A549 (cell line): Measurements from ENCODE around the gene ALDH3A2. TPM values are rescaled to one million over a fixed set of nuclear protein-coding genes. Genes with fewer than 3 reads are reported as not detected.

Experiments
- ATAC-seq, 2 experiments: fragments of 200-7000 bp in 1 of 2; fragments of >200 bp in 1 of 2; cut with Nextera tagmentation in 1 of 2; cut with Tn5 transposase in 1 of 2; 3 replicates each; pipeline versions ENCODE4 v1.8.0 to v1.9.1; 2018 to 2020; ENCODE audit warnings: mild to moderate bottlenecking in 1 of 2, moderate library complexity in 1 of 2
- CTCF ChIA-PET: fragments of 300-600 bp; sonication (Branson Sonifier 250); formaldehyde crosslinking; extraction: SDS; loops from one replicate; lab custom pipeline; 2021; ENCODE audit warnings: antibody characterized with exemption, inconsistent platforms; lab: Yijun Ruan, JAX
- POLR2A ChIA-PET: fragments of 350-600 bp; formaldehyde crosslinking; extraction: SDS; loops from one replicate; lab custom pipeline; 2021; ENCODE audit warnings: antibody characterized with exemption, inconsistent platforms; lab: Yijun Ruan, JAX
- DNase-seq, 2 experiments: peaks; one replicate each; pipeline versions ENCODE4 v3.0.0 to v3.0.0-alpha.2; 2011 to 2016; ENCODE audit warnings: low read depth in 1 of 2, low spot score in 1 of 2
- FAIRE-seq: peaks from 2 replicates; lab custom pipeline; 2011; peaks lifted over from hg19 to GRCh38; lab: Jason Lieb, UNC
- H3K27ac ChIP-seq, 2 experiments: fragments of >200 bp; sonication (Bioruptor Twin); formaldehyde crosslinking; 3 replicates each; pipeline ENCODE4 v1.5.1; 2016 to 2017
- H3K4me1 ChIP-seq: fragments of >200 bp; sonication (Bioruptor Twin); formaldehyde crosslinking; 3 replicates; pipeline ENCODE4 v1.6.1; 2016
- H3K4me2 ChIP-seq: fragments of >200 bp; sonication (Bioruptor Twin); formaldehyde crosslinking; 3 replicates; pipeline ENCODE4 v1.6.1; 2016
- H3K4me3 ChIP-seq: fragments of >200 bp; sonication (Bioruptor Twin); formaldehyde crosslinking; 3 replicates; pipeline ENCODE4 v1.5.1; 2016
- H3K9me3 ChIP-seq: fragments of >200 bp; sonication (Bioruptor Twin); formaldehyde crosslinking; 3 replicates; pipeline ENCODE4 v1.6.1; 2016
- ATOH8 ChIP-seq: fragments of 250-450 bp; sonication (Bioruptor Pico); IDR thresholded peaks from 2 replicates; pipeline ENCODE4 v1.5.0; 2020; ENCODE audit warnings: low read depth, mild to moderate bottlenecking, moderate library complexity
- BHLHE40 ChIP-seq: IDR thresholded peaks from 2 replicates; pipeline ENCODE4 v1.6.1; 2012; ENCODE audit warnings: low read depth, low read length, inconsistent platforms
- CBX2 ChIP-seq: fragments of 200-600 bp; sonication (generic); IDR thresholded peaks from 2 replicates; pipeline ENCODE4 v1.6.1; 2016; ENCODE audit warnings: low read depth, mild to moderate bottlenecking, borderline replicate concordance
- CBX8 ChIP-seq: fragments of 200-600 bp; sonication (generic); IDR thresholded peaks from 2 replicates; pipeline ENCODE4 v1.6.1; 2016
- CHD2 ChIP-seq: fragments of 150-350 bp; IDR thresholded peaks from 2 replicates; pipeline ENCODE4 v1.6.1; 2014; ENCODE audit warnings: low read length; ENCODE audit not compliant: partially characterized antibody
- EHMT2 ChIP-seq: fragments of 200-600 bp; sonication (generic); IDR thresholded peaks from 2 replicates; pipeline ENCODE4 v1.6.1; 2016; ENCODE audit warnings: antibody characterized with exemption, low read depth, mild to moderate bottlenecking, moderate library complexity
- EP300 ChIP-seq, 2 experiments: fragments of >200 bp; sonication (Bioruptor Twin); formaldehyde crosslinking; IDR thresholded peaks; 2 replicates in 1 of 2; 3 replicates in 1 of 2; pipeline ENCODE4 v1.6.1; 2016 to 2017
- ESRRA ChIP-seq: fragments of 150-350 bp; IDR thresholded peaks from 2 replicates; pipeline ENCODE4 v1.6.1; 2014; ENCODE audit warnings: mild to moderate bottlenecking, low read length, borderline replicate concordance
- FOSB ChIP-seq: fragments of 250-450 bp; sonication (Bioruptor Pico); IDR thresholded peaks from 2 replicates; pipeline ENCODE4 v1.5.0; 2020; ENCODE audit warnings: mild to moderate bottlenecking, moderate library complexity
- GATA3 ChIP-seq: IDR thresholded peaks from 2 replicates; pipeline ENCODE4 v1.6.1; 2012; ENCODE audit warnings: borderline replicate concordance
- HOXA7 ChIP-seq: fragments of 250-450 bp; sonication (Bioruptor Pico); IDR thresholded peaks from 2 replicates; pipeline ENCODE4 v1.5.0; 2020; ENCODE audit warnings: mild to moderate bottlenecking, moderate library complexity
- HOXB13 ChIP-seq: fragments of 250-450 bp; sonication (Bioruptor Pico); IDR thresholded peaks from 2 replicates; pipeline ENCODE4 v1.5.0; 2020; ENCODE audit warnings: low read depth, mild to moderate bottlenecking, moderate library complexity
- HOXB5 ChIP-seq: fragments of 250-450 bp; sonication (Bioruptor Pico); IDR thresholded peaks from 2 replicates; pipeline ENCODE4 v1.5.0; 2020; ENCODE audit warnings: mild to moderate bottlenecking, moderate library complexity
- JUN ChIP-seq, 2 experiments: fragments of >200 bp; sonication (Bioruptor Twin); formaldehyde crosslinking; IDR thresholded peaks; 2 replicates in 1 of 2; 3 replicates in 1 of 2; pipeline ENCODE4 v1.6.1; 2016 to 2017
- MAX ChIP-seq: IDR thresholded peaks from 2 replicates; pipeline ENCODE4 v1.6.1; 2012
- NFE2L2 ChIP-seq: fragments of 150-350 bp; conservative IDR thresholded peaks from 2 replicates; pipeline ENCODE4 v1.6.1; 2014; ENCODE audit warnings: low read length
- NPAS2 ChIP-seq: fragments of 250-450 bp; sonication (Bioruptor Pico); IDR thresholded peaks from 2 replicates; pipeline ENCODE4 v1.8.0; 2022; ENCODE audit warnings: mild to moderate bottlenecking, moderate library complexity, borderline replicate concordance
- PBX3 ChIP-seq: IDR thresholded peaks from 2 replicates; pipeline ENCODE4 v1.6.1; 2012
- POLR2A ChIP-seq: IDR thresholded peaks from 2 replicates; pipeline ENCODE4 v1.6.1; 2012; ENCODE audit warnings: mild to moderate bottlenecking, low read length
- POLR2AphosphoS2 ChIP-seq: conservative IDR thresholded peaks from 2 replicates; pipeline ENCODE4 v1.6.1; 2012; ENCODE audit warnings: low read length, improper control_type of control experiment, inconsistent platforms
- RNF2 ChIP-seq: fragments of 200-600 bp; sonication (generic); IDR thresholded peaks from 2 replicates; pipeline ENCODE4 v1.6.1; 2016; ENCODE audit warnings: low read depth, mild to moderate bottlenecking, antibody characterized with exemption, moderate library complexity, borderline replicate concordance
- TFCP2L1 ChIP-seq: fragments of 250-450 bp; sonication (Bioruptor Pico); IDR thresholded peaks from 2 replicates; pipeline ENCODE4 v1.5.0; 2021; ENCODE audit warnings: mild to moderate bottlenecking
- TP53 ChIP-seq: fragments of 250-450 bp; sonication (Bioruptor Pico); IDR thresholded peaks from 2 replicates; pipeline ENCODE4 v1.5.0; 2021; ENCODE audit warnings: mild to moderate bottlenecking, moderate library complexity
- WGBS: methylation state at CpG from one replicate; pipeline ENCODE4 v1.1.6; 2017; ENCODE audit errors: missing lambda C conversion rate; 5-methylcytosine and 5-hydroxymethylcytosine counted together
- polyA plus RNA-seq, 4 experiments: library from polyadenylated mRNA; depleted of rRNA in 3 of 4; stranded (reverse); fragments of >200 nt; fragmentation: RNase III in 1 of 4; extraction: RNeasy Plus Mini Kit Qiagen cat#74134 plus additional on column Dnase treatment in 1 of 4; gene quantifications; 2 replicates in 3 of 4; 3 replicates in 1 of 4; pipeline ENCODE4 v1.2.3, GENCODE V29; 2011 to 2017

Gene ALDH3A2
- polyA plus RNA-seq, 2 of the 4 experiments (the other 2 are of a cell fraction), result 140 to 195 TPM

GRCh38 chr17:19673623-19674022 is 25.1 kb downstream of the ALDH3A2 start:
- Histone ChIP-seq H3K9me3 (peaks cover 13% of the 10 kb centered on the region; the same call in 2 of the 3 replicates), H3K27ac (no peak overlapping the region), H3K4me1 (peaks cover 20% of the 10 kb centered on the region), H3K4me2 (no peak overlapping the region), H3K4me3 (no peak overlapping the region)
- no peak for DNase-seq
- POLR2A ChIA-PET, result interaction anchor here (0.6 kb wide), 1 partner anchor 27 kb away, joined by 3 read pairs; no protein-coding TSS in a partner anchor
- CTCF ChIA-PET, result interaction anchor here (1.0 to 2.6 kb wide), 7 partner anchors 10 to 139 kb away, joined by 3 to 10 read pairs (median 5); partner anchors contain the start of gene SLC47A1
- 93% methylated on average over 3 of the region's 3 CpGs for WGBS
- no peak for ATAC-seq
- TF ChIP-seq CHD2 (no peak), NFE2L2 (no peak), PBX3 (no peak), EP300 (IDR thresholded peaks at IDR 0.05) (no peak), TFCP2L1 (CRISPR knock-in tag) (no peak), POLR2AphosphoS2 (no peak), HOXA7 (CRISPR knock-in tag) (no peak), ESRRA (no peak)
- no peak for FAIRE-seq

- POLR2A ChIA-PET, result interaction anchor here (1.1 kb wide), 1 partner anchor 28 kb away, joined by 3 read pairs; the partner anchor contains the start of gene ALDH3A2
- ATAC-seq (no peak), FAIRE-seq (no peak)
Measured at GRCh38 chr17:19676896-19677295, 28.3 kb downstream of the ALDH3A2 start.

GRCh38 chr17:19677736-19678379 is 29.3 kb downstream of the ALDH3A2 start:
- Histone ChIP-seq H3K4me3 (no peak overlapping the region), H3K9me3 (peaks cover 13% of the 10 kb centered on the region; the same call in 2 of the 3 replicates), H3K4me2 (no peak overlapping the region), H3K4me1 (peaks cover 7% of the 10 kb centered on the region; the same call in 1 of the 3 replicates), H3K27ac (no peak overlapping the region)
- no peak for TF ChIP-seq MAX
- TF ChIP-seq CBX8, result no peak
- no peak for TF ChIP-seq RNF2
- TF ChIP-seq PBX3, result no peak
- TF ChIP-seq NPAS2 (CRISPR knock-in tag), result no peak
- TF ChIP-seq EHMT2, result no peak
- TF ChIP-seq HOXB5 (CRISPR knock-in tag), result no peak
- TF ChIP-seq POLR2AphosphoS2, result no peak
- TF ChIP-seq POLR2A, result no peak
- TF ChIP-seq ATOH8 (CRISPR knock-in tag), result no peak
- TF ChIP-seq CHD2, result no peak
- POLR2A ChIA-PET, result interaction anchor here (1.1 kb wide), 1 partner anchor 29 kb away, joined by 3 read pairs; the partner anchor contains the start of gene ALDH3A2
- FAIRE-seq (peak; percentile 89), DNase-seq (peak in 1 of 2 experiments; percentile 26), ATAC-seq (no peak)
- WGBS, result 95% methylated on average over 5 of the region's 5 CpGs
- CTCF ChIA-PET, result interaction anchor here (1.0 to 2.1 kb wide), 10 partner anchors 9 to 160 kb away, joined by 3 to 7 read pairs (median 4); partner anchors contain the start of gene ALDH3A2

More at GRCh38 chr17:19676896-19677295, 28.3 kb downstream of the ALDH3A2 start:
- Histone ChIP-seq H3K27ac (no peak overlapping the region), H3K4me3 (no peak overlapping the region), H3K4me2 (no peak overlapping the region), H3K9me3 (peaks cover 13% of the 10 kb centered on the region; the same call in 2 of the 3 replicates), H3K4me1 (peaks cover 13% of the 10 kb centered on the region)
- 88% methylated on average over 4 of the region's 4 CpGs for WGBS
- CTCF ChIA-PET, result interaction anchor here (0.8 to 2.1 kb wide), 4 partner anchors 16 to 90 kb away, joined by 3 to 7 read pairs (median 5); no protein-coding TSS in a partner anchor
- no peak for DNase-seq
- TF ChIP-seq NFE2L2, result no peak
- no peak for TF ChIP-seq FOSB (CRISPR knock-in tag)
- TF ChIP-seq EHMT2, result no peak
- TF ChIP-seq EP300 (IDR thresholded peaks at IDR 0.05), result no peak
- TF ChIP-seq GATA3, result no peak
- TF ChIP-seq TP53 (CRISPR knock-in tag), result no peak
- TF ChIP-seq JUN (IDR thresholded peaks at IDR 0.05), result no peak
- no peak for TF ChIP-seq ESRRA
- TF ChIP-seq CBX2, result no peak
- TF ChIP-seq BHLHE40, result no peak
- TF ChIP-seq HOXB13 (CRISPR knock-in tag), result no peak
